ENCODE results near the gene TMPRSS3.

DNA sequence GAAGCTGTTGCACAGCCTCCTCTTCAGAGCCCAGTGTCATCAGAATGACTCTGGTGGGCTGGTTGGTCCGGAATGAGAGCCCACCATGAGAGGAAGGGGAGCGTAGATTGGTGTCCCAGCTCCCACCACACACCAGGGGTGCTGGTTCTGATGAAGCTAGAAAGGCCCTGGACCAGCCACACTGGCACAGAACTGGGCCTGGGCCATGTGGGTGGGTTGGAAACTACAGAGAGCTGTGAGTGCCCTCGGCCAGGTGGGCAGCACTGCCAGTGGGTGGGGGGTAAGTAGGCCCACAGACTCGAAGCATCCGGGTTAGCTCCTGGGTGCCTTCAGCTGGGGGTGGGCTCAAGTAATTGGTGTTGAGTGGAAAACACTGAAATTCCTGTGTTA lies 17.9 kb downstream of the TMPRSS3 start:
- TF ChIP-seq, protein P1, sequence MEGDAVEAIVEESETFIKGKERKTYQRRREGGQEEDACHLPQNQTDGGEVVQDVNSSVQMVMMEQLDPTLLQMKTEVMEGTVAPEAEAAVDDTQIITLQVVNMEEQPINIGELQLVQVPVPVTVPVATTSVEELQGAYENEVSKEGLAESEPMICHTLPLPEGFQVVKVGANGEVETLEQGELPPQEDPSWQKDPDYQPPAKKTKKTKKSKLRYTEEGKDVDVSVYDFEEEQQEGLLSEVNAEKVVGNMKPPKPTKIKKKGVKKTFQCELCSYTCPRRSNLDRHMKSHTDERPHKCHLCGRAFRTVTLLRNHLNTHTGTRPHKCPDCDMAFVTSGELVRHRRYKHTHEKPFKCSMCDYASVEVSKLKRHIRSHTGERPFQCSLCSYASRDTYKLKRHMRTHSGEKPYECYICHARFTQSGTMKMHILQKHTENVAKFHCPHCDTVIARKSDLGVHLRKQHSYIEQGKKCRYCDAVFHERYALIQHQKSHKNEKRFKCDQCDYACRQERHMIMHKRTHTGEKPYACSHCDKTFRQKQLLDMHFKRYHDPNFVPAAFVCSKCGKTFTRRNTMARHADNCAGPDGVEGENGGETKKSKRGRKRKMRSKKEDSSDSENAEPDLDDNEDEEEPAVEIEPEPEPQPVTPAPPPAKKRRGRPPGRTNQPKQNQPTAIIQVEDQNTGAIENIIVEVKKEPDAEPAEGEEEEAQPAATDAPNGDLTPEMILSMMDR (IDR thresholded peaks at IDR 0.05) = no peak
- no peak for TF ChIP-seq POLR2AphosphoS5 (IDR thresholded peaks at IDR 0.05)
- no peak for TF ChIP-seq EP300 (IDR thresholded peaks at IDR 0.05)
